Head of caudate nucleus (tissue), 42 donors: Measurements from ENCODE around the gene SLC5A6.
"Not testable (repeated sequence)": the region's sequence is repeated elsewhere in the genome, so short reads cannot be mapped to it uniquely, and the experiment has no call there.

Source experiments
- DNase-seq, 42 donors: peaks; one replicate each; pipeline versions ENCODE4 v3.0.0 to v3.0.0-alpha.2; 2020 to 2021; ENCODE audit warnings: mixed read lengths in 7 of 42
- intact Hi-C: fragments of 100-400 bp; cut with DNase I; formaldehyde crosslinking; loops from one replicate; pipeline ENCODE4 v1.15.0; 2022

The SLC5A6 gene

DNA sequence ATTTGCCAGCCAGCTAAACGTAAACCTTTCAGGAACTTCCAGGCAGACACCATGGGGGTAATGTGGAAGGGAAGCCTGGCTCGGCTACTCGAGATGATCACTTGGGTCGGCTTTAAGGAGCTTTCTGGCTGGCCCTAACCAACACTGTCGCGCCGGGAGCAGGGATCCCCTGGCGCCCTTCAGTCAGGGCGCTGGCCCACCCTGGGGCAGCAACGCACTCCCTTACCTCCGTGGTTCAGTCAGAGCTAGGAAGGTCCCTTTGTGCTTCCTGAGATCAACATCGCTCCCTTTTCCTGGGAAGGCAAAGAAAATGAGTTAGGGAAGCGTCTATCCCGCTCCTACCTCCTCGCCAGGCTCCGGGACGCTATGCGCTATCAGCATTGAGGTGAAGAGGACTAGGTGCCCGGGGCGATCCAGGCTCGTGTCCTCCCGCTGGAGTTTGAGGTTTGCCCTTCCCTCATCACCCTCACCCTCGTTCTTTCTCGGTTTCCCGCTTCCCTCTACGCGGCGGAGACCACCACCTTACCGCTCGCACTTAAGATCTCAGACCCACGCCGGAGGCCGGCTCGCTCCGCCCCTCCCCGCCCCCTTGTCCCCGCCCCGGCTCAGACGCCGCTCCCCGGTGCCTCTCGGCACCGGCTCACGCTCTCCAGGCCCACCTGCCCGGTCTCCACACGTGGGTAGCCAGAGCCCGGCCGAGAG lies 676 bp downstream of the SLC5A6 start:
- DNase-seq, result peak in 3 of 42 donors; percentile 12 to 49 (median 37)
- intact Hi-C loops, result loop anchor here (5.0 to 10.0 kb wide), 4 partner anchors 79 to 237 kb away; partner anchors contain the start of genes EIF2B4, MAPRE3, NRBP1 and PREB

GRCh38 chr2:27209621-27210401 lies 2.3 kb downstream of the SLC5A6 start:
- intact Hi-C loops, result loop anchor here (5.0 to 10.0 kb wide), 4 partner anchors 78 to 235 kb away; partner anchors contain the start of genes EIF2B4, MAPRE3, NRBP1 and PREB
- peak in 1 of 42 donors; percentile 10 for DNase-seq

- DNase-seq, result peak in 1 of 42 donors; percentile 10
- intact Hi-C loops, result no loop called here
Measured at GRCh38 chr2:27208486-27209050, 3.5 kb downstream of the SLC5A6 start.

- DNase-seq, result peak in 1 of 42 donors; percentile 4
- intact Hi-C loops, result no loop called here
Measured at GRCh38 chr2:27206346-27206745, 5.7 kb downstream of the SLC5A6 start.

- intact Hi-C loops, result no loop called here
Measured at GRCh38 chr2:27205206-27205605, 6.9 kb downstream of the SLC5A6 start.

GRCh38 chr2:27204566-27204965 lies 7.5 kb downstream of the SLC5A6 start:
- peak in 1 of 42 donors; percentile 8 for DNase-seq
- intact Hi-C loops, result no loop called here

More at GRCh38 chr2:27205206-27205605, 6.9 kb downstream of the SLC5A6 start:
- DNase-seq, result peak in 1 of 42 donors; percentile 4

GRCh38 chr2:27203741-27204140 lies 8.3 kb downstream of the SLC5A6 start:
- DNase-seq, result no peak
- intact Hi-C loops, result no loop called here

- peak in 34 of 42 donors; percentile 10 to 81 (median 41) for DNase-seq
- intact Hi-C loops, result no loop called here
Measured at GRCh38 chr2:27202854-27203253, 9.2 kb downstream of the SLC5A6 start.

- no peak for DNase-seq
- intact Hi-C loops, result no loop called here
Measured at GRCh38 chr2:27201675-27202074, 10.4 kb downstream of the SLC5A6 start.

DNA sequence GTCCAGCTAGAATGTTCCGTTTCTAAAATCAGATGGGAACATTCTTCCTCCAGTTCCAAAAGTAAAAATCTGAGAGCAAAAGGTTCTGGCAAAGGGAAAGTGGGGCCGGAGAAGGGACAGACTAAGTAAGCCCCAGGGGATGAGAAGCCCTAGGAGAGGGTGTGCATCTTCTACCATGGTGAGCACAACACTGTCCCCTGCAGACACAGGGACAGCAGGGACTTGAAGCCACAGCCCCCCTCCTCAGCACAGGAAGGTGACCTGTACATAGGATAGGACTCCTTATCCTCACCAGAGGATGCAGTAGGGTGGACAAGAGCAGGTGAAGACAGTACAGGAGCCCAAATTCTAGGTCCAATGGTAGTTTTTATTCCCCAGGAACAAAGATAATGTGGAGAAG lies 12.8 kb downstream of the SLC5A6 start:
- intact Hi-C loops, result no loop called here
- no peak for DNase-seq

DNA sequence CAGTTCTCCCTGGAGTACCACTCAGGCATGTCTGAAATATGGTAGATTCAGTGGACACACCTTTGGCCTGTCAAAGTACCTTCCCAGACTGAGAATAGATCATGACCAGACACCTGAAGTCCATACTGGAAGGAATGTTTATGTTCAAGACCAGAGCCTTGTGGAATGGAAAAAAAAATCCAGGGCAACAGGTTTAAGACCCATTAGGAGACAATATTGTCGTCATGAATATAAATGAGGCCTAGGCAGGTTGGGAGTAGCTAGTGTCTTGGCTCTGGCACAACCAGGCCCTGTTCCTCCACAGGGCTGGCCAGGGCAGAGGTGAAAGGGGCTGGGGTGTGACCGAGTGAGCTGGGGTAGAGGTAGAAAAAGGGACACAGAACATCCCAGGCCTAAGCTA lies 13.4 kb downstream of the SLC5A6 start:
- peak in 1 of 42 donors; percentile 27 for DNase-seq
- intact Hi-C loops, result no loop called here

GRCh38 chr2:27198068-27198467 lies 14.0 kb downstream of the SLC5A6 start:
- intact Hi-C loops, result not testable (repeated sequence)
- DNase-seq, result peak in 1 of 42 donors; percentile 30

- DNase-seq, intact Hi-C loops: not testable (repeated sequence)
Measured at GRCh38 chr2:27195799-27196198, 16.3 kb downstream of the SLC5A6 start.

GRCh38 chr2:27194538-27195354 lies 17.3 kb downstream of the SLC5A6 start:
- DNase-seq, result no peak
- intact Hi-C loops, result no loop called here

DNA sequence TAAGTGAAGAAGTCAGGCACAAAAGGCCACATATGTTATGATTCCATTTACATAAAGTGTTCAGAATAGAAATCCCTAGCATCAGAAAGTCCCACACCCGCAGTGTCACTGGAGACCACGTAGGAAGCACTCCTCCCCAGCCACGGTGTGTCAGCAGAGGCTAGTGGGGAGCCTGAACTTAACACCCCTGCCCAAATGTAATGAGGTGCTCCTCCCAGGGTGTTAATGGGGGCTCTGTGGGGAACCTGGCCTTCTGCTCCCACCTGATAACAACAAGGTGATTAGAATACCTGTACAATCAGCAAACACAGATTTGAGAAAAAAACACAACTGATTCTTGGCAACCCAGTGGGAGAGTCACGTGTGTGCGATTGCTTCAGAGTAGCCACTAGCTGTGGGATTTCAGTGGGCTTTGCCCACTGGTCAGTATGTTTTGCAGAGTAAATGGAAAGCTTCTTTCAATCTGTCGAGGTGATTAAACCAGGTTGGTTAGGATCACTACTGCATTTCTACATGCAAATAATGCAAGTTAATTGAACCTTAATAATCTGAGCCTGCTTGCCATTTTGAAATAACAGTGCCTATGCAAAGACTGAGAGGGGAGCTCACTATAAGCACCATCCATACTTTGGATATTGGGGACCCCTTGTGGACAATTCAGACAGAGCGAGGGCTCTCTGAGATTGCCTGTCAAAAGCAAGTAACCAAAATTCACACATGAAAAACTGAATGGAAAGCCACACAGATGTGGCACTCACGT lies 20.8 kb downstream of the SLC5A6 start:
- intact Hi-C loops, result no loop called here

DNA sequence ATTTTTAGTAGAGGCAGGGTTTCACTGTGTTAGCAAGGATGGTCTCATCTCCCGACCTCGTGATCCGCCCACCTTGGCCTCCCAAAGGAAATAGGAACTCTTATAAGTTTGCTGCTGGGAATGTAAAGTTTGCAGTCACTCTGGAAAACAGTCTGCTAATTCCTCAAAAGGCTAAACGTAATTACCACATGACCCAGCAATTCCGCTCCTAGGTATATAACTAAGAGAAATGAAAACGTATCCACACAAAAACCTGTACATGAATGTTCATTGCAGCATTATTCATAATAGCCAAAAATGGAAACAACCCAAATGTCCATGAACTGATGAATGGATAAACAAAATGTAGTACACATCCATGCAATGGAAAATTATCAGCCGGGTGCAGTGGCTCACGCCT lies 22.1 kb downstream of the SLC5A6 start:
- intact Hi-C loops, result no loop called here
- DNase-seq, result no peak

More for the DNA sequence above, 20.8 kb downstream of the SLC5A6 start:
- DNase-seq, result peak in 29 of 42 donors; percentile 10 to 73 (median 45)

- no peak for DNase-seq
- intact Hi-C loops, result no loop called here
Measured at GRCh38 chr2:27186613-27187345, 25.3 kb downstream of the SLC5A6 start.
